ENCODE results near the gene DEGS2.
A peak's percentile ranks its signal among the peaks of the same experiment; 100 is the strongest.

The DEGS2 gene

DNA sequence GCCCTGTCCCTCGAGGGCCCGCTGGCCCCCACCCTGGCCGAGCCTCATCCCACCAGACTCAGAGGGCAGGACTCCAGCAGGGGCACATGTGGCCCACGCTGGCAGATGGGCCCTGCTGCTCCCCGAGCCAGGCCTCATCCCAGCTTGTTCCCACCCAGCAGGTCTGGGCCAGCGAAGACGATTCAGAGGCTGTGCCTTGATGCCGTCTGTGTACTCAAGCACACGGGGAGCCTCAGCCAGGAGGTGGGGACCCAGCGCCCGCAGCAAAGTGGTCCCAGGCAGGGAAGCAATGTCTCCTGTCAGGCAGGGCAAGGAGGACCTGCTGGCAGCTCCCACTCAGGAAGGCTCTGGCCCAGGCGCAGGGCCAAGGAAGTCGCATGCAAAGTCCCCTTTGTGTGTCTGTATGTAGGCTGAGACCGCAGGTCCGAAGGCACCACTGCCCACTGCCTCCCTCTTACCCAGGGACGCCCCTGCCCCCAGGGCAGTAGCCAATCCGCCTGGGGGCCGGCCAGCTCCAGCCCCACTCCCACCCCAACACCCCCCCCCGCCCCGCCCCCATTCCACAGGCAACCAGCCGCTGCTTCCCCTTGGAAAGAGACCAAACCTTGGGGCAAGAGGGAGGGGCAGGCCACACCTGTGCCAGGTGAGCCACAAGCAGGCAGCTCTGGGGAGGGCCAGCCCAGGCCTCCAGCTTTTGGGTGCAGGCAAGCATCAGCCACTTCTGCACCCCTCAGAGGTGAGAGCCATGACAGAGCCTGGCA, 9.4 kb downstream of the DEGS2 start:
- H3K27ac ChIP-seq, result peak overlapping the region; percentile 71
- TF ChIP-seq, protein P1, sequence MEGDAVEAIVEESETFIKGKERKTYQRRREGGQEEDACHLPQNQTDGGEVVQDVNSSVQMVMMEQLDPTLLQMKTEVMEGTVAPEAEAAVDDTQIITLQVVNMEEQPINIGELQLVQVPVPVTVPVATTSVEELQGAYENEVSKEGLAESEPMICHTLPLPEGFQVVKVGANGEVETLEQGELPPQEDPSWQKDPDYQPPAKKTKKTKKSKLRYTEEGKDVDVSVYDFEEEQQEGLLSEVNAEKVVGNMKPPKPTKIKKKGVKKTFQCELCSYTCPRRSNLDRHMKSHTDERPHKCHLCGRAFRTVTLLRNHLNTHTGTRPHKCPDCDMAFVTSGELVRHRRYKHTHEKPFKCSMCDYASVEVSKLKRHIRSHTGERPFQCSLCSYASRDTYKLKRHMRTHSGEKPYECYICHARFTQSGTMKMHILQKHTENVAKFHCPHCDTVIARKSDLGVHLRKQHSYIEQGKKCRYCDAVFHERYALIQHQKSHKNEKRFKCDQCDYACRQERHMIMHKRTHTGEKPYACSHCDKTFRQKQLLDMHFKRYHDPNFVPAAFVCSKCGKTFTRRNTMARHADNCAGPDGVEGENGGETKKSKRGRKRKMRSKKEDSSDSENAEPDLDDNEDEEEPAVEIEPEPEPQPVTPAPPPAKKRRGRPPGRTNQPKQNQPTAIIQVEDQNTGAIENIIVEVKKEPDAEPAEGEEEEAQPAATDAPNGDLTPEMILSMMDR (conservative IDR thresholded peaks at IDR 0.05), result no peak
- TF ChIP-seq ZFX (IDR thresholded peaks at IDR 0.05), result no peak; the same call in 1 of the 2 replicates

DNA sequence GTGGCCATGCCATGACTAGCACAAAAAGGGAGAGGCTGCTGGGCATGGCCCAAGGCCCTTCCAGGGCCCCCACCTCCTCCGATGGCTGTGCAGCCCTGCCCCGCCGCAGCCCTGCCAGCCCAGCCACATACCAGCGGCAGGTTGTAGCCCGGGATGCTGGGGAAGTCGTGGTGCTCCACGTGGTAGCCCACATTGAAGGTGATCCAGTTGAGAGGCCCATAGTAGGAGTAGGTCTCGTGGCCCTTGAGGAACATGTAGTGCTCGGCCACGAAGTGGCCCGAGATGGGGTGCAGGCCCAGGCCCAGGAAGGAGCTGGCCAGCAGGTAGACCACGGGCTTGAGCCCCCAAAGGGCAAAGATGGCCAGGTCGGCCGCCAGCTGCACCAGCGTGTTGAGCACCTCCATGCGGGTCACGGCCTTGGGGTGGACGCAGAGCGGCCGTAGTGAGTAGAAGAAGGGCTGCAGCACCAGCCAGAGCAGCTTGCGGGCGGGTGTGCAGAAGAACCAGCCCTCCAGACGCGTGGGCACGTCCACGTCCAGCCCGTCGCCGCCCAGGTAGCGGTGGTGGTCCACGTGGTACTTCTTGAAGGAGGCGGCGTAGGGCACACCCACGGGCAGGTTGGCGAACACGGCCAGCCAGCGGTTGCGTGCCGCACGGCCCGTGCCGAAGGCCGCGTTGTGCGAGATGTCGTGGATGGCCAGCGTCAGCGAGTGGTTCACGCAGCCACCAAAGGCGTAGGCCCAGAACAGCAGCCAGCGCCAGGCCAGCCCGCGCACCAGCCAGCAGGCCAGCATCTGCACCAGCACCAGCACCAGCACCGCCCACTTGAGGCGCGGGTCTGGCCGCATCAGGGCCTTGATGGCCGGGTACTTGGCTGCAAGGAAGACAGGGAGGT, 10.4 kb downstream of the DEGS2 start:
- TF ChIP-seq ZFX (IDR thresholded peaks at IDR 0.05), result 0 out of 2 replicates have a peak, but pooled peaks have one; percentile 8
- TF ChIP-seq, protein P1 (conservative IDR thresholded peaks at IDR 0.05), result no peak
- peak overlapping the region; percentile 71 for H3K27ac ChIP-seq

DNA sequence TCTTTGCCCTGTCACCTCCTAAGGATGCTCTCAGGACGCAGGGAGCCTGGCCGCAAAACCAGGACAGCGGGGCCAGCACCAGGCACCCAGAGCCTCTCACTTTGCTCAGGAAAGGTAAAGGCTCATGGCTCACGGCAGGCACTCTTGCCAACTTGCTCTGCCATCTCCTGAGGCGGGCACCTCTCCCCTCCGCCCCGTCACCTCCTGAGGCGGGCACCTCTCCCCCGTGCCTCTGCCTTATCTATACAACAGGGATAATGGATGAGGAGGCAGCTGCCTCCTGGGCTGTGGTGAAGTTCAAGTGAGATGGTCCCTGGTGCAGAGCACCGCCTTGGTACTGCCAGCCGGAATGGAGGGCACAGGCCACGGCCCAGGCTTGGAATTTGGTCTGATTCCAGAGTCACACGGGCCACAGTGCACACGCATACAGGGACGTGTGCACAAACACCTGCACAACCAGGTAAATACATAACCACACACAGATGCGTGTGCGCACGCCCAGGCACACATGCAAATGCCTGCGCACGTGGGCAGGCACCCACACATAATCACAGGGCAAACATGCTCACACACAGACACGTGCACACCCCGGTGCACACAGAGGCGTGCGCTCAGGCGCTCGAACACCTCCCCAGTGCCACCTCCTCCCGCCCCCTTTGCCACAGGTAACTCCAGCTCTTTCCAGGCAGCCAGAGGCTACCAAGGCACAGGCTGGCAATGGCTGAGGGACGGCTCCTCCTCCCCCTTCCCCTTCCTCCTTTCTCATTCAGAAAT, 11.6 kb downstream of the DEGS2 start:
- H3K27ac ChIP-seq, result no peak overlapping the region

DNA sequence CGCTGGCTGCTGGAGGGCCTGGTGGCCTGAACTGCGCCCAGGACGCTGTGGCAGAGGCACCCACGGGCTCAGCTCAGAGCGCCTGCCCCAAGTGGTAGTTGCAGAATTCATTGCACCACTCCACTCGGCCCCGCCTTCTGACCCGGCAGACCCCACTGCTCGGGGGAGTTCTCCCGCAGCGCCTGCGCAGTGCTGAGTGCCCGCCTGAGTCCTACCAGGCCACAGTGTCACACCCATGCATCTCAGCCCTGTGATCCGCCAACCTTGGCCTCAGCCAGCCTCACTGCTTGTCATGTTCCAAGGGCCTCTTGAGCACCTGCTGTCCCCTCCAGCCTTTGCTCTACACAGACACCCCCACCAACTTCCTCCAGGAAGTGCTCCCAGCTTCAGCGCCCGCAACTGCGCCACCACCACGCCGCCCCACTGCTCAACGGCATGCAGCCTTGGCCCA, 12.2 kb downstream of the DEGS2 start:
- H3K27ac ChIP-seq, result no peak overlapping the region

More for the DNA sequence above, 11.6 kb downstream of the DEGS2 start:
- TF ChIP-seq ZFX (IDR thresholded peaks at IDR 0.05), result no peak
- TF ChIP-seq, protein P1 (conservative IDR thresholded peaks at IDR 0.05), result no peak

DNA sequence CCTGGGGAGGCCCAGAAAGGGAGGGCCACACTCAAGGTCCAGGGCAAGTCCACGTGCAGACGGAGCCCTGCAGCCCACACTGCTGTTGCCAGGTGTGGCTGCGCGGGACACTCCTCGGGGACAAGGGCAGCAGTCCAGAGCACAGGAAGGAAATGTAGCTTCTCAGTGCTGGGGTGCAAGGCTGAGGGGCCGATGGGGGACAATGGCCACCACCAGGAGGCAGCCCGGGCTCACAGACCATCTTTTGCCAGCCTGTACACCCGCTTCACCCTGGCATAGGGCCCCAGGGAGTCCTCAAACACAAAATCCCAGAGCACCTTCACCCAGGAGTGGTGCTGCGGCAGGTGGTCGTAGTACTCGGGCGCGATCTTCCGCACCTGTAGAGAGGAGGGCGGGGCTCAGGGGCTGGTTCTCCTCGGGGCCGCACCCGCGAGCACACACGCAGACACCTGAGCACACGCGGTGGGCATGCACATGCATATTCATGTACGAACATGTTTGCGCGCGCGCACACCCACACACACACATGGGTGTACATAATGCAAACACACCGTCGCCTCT, 12.8 kb downstream of the DEGS2 start:
- TF ChIP-seq ZFX (IDR thresholded peaks at IDR 0.05), result no peak
- TF ChIP-seq, protein P1 (conservative IDR thresholded peaks at IDR 0.05), result no peak
- no peak overlapping the region for H3K27ac ChIP-seq

More for the DNA sequence above, 12.2 kb downstream of the DEGS2 start:
- TF ChIP-seq, protein P1 (conservative IDR thresholded peaks at IDR 0.05), result no peak
- TF ChIP-seq ZFX (IDR thresholded peaks at IDR 0.05), result no peak

DNA sequence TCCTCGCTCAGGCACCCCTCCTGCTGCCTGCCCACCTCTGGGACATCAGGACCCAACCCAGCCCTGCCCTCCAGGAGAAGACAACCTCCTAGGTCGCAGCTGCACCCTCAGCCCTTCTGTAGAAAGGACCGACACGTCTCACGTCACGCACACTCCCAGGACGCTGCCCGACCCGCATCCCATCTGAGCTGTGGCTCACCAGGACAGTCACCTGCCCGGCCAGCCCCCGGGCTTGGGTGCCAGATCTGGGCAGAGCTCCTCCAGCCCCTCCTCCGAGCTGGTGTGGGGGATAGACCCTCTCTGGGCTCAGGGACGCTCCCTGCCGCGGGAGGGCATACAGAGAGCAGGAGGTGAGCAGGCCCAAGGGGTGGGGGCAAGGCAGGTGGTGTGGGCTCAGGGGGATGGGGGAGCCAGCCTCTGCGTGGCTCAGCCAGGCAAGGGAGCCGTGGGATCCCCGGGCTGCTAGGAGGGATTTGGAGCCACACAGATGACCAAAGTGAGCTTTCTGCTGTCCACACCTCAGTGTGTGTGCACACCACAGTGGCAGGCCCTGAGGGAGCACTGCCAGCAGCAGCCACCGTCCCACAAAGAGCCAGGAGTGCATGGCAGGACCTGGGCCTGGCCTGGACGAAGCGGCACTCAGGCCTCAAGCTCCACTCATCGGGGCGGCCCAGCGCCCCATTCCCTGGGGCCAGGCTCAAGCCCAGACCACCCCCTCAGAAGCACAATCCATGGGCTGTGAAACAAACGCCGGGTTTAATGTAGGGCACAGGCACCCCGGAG, 13.6 kb downstream of the DEGS2 start:
- TF ChIP-seq, protein P1 (conservative IDR thresholded peaks at IDR 0.05), result no peak
- no peak for TF ChIP-seq ZFX (IDR thresholded peaks at IDR 0.05)
- H3K27ac ChIP-seq, result no peak overlapping the region
